Activated CD4-positive, CD25-positive, alpha-beta regulatory T cell treated with anti-CD3 and anti-CD28 coated beads, Interleukin-2, amount 50 U/mL, for 24 hours (primary cell): ENCODE data around the gene FGF14.

ENCODE experiments used
- ATAC-seq, 2 donors: fragments of 150-1000 bp; cut with Tn5 transposase; one replicate each; pipeline ENCODE4 v1.10.0; 2021; ENCODE audit warnings: mild to moderate bottlenecking in 1 of 2, moderate library complexity in 1 of 2

FGF14 gene

GRCh38 chr13:102401766-102402165 is at the start of gene FGF14:
Gene FGF14 (minus strand): TSS chr13:102402048.
- ATAC-seq = no peak

GRCh38 chr13:102443249-102443648 is 41.4 kb upstream of the FGF14 start:
- no peak for ATAC-seq

DNA sequence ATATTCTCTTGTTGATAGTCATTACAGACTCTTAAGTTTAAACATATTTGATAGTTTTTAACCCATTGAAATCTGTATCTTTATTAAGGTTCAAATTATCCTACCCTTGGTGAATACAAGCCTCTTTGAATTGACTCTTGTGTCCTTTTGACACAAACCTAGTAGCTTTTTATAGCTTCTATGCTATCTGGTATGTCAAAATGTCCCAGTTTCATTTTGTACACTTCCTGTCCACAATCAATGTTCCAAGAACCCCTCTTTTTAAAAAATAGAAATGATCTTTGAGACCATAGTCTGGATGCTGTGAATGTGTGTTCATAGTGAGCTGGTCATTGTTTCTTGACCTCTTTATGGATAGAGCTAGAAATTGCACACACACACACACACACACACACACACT is 39.2 kb upstream of the FGF14 start:
- no peak for ATAC-seq

GRCh38 chr13:102440259-102440936 is 38.5 kb upstream of the FGF14 start:
- ATAC-seq = no peak

DNA sequence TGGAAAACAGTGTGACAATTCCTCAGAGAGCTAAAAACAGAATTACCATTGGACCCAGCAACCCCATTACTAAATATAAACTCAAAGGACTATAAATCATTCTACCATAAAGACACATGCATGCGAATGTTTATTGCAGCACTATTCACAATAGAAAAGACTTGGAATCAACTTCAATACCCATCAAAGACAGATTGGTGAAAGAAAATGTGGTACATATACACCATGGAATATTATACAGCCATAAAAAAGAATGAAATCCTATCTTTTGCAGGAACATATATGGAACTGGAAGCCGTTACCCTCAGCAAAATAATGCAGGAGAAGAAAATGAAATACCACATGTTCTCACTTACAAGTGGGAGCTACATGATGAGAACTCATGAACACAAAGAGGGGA is 20.8 kb upstream of the FGF14 start:
- ATAC-seq = no peak

DNA sequence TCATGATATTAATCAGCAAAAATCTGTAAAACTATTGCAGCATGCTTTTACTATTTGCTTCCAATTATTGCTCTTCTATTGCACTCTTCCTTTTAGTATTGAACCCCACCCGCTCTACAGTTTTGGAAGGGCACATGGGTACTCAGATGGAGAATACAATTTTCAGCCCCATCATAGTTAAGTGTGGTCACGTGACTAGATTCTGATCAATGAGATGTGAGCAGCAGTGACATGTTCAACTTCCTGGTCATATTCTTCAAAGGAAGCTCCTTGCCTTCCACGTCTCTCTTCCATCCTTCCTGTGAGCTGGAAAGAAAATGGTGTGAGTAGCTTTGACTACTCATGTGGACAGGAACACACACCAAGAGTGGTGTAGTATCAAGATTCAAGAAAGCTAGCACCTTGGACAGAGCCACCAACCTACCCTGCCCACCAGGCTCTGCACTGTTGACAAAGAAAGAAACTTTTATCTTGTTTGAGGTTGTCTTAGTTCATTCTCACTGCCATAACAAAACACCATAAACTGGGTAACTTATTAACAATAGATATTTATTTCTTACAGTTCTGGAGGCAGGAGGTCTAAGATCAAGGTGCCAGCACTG is 3.8 kb upstream of the FGF14 start:
- ATAC-seq = no peak

DNA sequence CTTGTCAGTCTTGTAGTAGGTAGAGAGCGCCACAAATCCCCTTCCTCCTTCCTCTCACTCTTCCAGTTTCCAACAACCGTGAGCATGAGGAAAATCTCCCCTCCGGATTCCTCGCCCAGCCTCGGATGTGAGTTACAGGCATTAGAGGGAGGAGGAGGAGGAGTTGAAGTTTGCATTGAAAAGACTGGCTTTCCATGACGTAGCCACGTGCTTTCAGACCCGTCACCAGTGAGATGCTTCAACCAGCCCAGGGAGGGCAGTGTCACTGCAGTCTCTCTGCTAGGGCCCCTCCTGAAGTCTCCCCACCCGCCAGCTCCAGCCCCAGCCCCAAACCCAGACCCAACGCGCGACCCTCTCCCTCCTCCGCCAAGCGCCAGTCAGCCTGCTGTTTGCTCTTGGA is 442 bp upstream of the FGF14 start:
- peak; percentile 75 to 76 for ATAC-seq

GRCh38 chr13:102401265-102401664 is 583 bp downstream of the FGF14 start:
- peak in 1 of 2 donors; percentile 15 for ATAC-seq

DNA sequence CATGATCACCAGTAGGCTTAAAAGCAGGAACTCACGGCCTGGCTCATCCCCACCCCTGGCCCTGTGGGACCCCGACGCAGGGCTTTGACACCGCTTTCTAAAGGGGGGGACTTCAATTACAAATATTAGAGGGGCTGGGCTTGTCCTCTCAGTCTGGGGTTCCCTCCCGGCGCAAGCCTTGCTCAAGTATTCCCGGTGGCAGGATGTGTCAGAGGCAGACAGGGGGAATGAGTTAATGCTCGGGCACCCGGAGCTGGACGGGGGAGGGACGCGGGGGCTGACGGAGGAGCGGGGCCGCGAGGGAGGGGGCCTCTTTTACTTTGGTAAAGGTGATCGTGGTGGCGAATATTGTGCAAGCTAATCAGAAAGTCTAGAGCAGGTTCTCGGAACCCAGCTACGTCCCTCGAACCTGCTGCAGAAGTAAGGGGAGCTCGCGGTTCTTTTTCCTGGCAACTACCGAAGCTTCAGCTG is 1.1 kb downstream of the FGF14 start:
- peak in 1 of 2 donors; percentile 14 for ATAC-seq

DNA sequence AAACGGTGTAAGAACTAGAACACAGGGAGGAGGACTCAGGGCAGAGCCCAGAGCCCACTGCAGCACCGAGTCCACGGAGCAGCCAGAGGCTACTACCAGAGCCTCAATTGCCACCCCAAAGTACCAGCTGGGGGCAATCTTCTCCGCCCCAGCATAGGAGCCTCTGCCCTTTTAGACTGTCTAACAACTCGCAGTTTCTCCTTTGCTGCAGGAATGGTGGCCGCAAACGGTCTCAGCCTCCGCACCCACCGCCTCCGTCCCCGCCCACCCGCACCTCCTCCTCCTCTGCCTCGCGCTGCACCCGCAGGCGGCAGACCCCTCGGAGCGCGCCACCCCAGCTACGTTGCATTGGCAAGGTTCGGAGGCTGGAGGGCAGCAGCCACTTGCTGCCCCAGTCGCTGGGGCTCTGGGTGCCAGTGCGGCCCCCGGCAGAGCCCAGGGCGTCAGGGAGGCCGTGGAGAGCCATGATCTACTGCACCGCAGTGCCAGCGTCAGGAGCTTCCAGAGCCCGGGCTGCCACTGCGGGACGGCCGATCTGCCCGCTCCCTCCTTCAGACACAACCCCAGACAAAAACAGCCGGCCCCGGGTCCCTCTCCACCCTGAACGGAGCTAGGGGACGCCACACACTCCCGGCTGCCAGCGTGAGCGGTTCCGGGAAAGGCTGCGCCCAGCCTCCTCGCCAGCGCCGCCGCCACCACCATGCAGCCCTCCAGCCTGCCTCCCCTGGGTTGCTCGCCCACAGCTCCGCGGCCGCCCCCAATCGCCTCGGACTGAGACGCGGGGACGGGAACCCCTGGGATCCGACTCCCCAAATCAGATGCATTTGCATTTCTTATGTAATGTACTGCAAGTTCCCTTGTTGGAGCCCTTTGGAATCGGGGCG is 1.8 kb downstream of the FGF14 start:
- ATAC-seq = peak; percentile 14 to 39

- no peak for ATAC-seq
These were observed 5.9 kb downstream of the FGF14 start for GRCh38 chr13:102395939-102396338.

DNA sequence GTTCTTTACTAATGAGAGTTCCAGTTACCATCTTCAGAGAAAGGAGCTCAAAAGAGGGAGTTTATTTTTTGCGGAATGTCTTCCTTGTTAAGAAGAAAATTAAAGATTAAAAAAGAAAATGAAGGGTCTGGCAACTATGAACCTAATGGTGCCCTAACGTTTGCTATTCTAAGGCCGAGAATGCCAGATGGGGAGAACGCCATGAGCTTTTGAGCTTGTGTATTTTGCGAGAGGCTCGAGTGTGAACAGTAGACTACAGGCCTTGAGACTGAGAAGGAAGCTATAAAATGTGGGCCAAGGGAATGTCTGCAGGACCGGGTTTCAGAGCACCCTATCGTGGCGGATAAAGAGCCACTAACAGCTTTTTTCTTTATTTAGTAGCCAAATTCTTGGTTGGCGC is 6.7 kb downstream of the FGF14 start:
- ATAC-seq = no peak

- ATAC-seq = peak; percentile 81 to 86
These were observed 7.4 kb downstream of the FGF14 start for GRCh38 chr13:102394158-102395053.

GRCh38 chr13:102392481-102393209 is 9.2 kb downstream of the FGF14 start:
- peak; percentile 59 to 63 for ATAC-seq

- no peak for ATAC-seq
These were observed 15.4 kb downstream of the FGF14 start for GRCh38 chr13:102386461-102386860.

DNA sequence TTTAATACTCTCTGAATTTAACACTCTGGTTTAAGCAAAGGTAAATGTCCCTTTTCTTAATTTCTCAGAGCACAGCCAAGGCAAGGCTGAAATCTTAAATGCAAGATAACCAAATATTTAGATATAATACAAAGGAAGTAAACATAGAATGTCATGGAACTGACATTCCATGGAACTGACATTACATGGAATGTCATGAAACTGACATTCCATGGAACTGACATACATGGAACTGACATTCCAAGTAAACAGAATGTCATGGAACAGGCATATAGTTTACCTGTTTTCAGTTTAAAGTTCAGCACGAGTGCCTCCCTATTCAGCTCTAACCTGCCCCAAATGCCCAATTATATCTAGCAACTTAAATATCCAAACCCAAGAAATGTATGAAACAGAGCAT is 21.8 kb downstream of the FGF14 start:
- no peak for ATAC-seq

GRCh38 chr13:102376318-102376717 is 25.5 kb downstream of the FGF14 start:
- ATAC-seq = no peak

- ATAC-seq = no peak
These were observed 27.1 kb downstream of the FGF14 start for GRCh38 chr13:102374726-102375125.

GRCh38 chr13:102374233-102374632 is 27.6 kb downstream of the FGF14 start:
- ATAC-seq = no peak

DNA sequence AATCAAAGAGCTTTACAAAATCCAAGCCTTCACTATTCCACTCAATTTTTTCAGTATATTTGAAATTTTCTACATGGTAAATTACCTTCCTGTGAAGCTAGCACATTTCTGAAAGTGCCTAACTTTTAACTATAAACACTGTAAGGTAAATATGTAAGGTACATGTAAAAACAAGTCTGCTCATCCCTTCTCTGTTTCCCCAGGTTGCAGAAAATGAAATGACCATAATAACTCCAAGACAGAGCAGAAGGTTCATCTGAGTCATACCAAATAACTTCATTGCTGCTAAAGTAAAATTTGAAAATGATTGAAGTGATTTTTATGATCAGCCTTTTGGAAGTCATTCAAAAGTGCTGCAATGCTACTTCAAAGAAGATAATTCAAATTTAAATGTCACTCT is 28.6 kb downstream of the FGF14 start:
- no peak for ATAC-seq

GRCh38 chr13:102369302-102369701 is 32.5 kb downstream of the FGF14 start:
- ATAC-seq = no peak

GRCh38 chr13:102367836-102368235 is 34.0 kb downstream of the FGF14 start:
- ATAC-seq = no peak
